Choroid plexus epithelial cell (primary cell): ENCODE results near the gene HTT.

Source experiments
- DNase-seq: peaks from one replicate; pipeline ENCODE4 v3.0.0-alpha.2; 2010; ENCODE audit warnings: low read depth
- H3K4me3 ChIP-seq: 2 replicates; pipeline ENCODE4 v1.5.1; 2011; ENCODE audit warnings: low read depth, mild to moderate bottlenecking, control low read depth, low read length, moderate library complexity
- CTCF ChIP-seq: conservative IDR thresholded peaks from 2 replicates; pipeline ENCODE4 v1.5.1; 2011; ENCODE audit warnings: low read depth, mild to moderate bottlenecking, control low read depth, inconsistent platforms, low read length, moderate library complexity

Gene HTT

GRCh38 chr4:3238721-3239120 is 164.2 kb downstream of the HTT start:
- no peak for TF ChIP-seq CTCF
- H3K4me3 ChIP-seq = no peak overlapping the region
- no peak for DNase-seq

- no peak for TF ChIP-seq CTCF
Observed at GRCh38 chr4:3239303-3239702, 164.8 kb downstream of the HTT start.

GRCh38 chr4:3239998-3240920 is 165.8 kb downstream of the HTT start:
- H3K4me3 ChIP-seq = no peak overlapping the region
- TF ChIP-seq CTCF = no peak
- peak; percentile 26 for DNase-seq

More at GRCh38 chr4:3239303-3239702, 164.8 kb downstream of the HTT start:
- DNase-seq = no peak
- no peak overlapping the region for H3K4me3 ChIP-seq

- no peak for DNase-seq
- H3K4me3 ChIP-seq = no peak overlapping the region
- no peak for TF ChIP-seq CTCF
Observed at GRCh38 chr4:3240936-3241522, 166.5 kb downstream of the HTT start.

- H3K4me3 ChIP-seq = no peak overlapping the region
- no peak for TF ChIP-seq CTCF
- DNase-seq = peak; percentile 82
Observed at GRCh38 chr4:3241898-3242524, 167.5 kb downstream of the HTT start.

GRCh38 chr4:3243136-3243780 is 168.8 kb downstream of the HTT start:
- no peak for TF ChIP-seq CTCF
- no peak overlapping the region for H3K4me3 ChIP-seq
- no peak for DNase-seq
